UCSD-AML1 (cell line): ENCODE results near the gene DPP10.

Experiments used
- DNase-seq: peaks from one replicate; lab custom pipeline; 2025; ENCODE audit not compliant: unreplicated experiment; lab: John Stamatoyannopoulos, UW

The DPP10 gene

DNA sequence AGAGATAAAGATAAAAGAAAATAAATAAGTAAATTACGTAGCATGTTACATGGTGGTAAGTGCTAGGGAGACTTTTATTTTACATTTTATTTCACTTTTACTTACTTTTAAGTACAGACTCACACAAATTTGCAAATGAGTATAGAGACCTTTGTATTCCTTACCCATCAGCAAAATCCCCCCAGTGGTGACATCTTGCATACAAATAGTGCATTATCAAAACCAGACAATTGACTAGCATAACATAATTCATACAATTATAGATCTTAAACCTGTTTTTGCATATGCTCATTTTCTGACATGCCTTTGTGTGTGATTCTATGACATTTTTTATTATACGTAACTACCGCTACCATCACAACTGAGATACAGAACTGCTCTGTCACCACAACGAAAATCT lies 1099.4 kb downstream of the DPP10 start:
- DNase-seq: no peak

DNA sequence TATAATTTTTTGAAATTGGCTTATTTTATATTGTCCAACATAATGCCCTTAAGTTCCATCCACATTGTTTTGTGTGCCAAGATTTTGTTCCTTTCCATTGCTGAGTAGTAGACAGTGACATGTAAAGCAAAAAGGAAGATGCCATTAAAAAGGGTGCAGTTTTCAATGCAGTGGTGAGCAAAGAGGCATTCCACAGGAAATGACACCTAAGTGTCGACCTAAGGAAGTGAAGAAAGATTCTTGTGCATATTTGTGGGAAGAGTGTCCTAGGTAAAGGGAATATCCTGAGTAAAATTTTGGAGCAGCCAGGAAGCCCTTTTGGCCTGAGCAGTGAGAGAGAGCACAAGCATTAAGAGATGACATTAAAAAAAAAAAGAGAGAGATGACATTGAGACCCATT lies 1099.9 kb downstream of the DPP10 start:
- DNase-seq: no peak

DNA sequence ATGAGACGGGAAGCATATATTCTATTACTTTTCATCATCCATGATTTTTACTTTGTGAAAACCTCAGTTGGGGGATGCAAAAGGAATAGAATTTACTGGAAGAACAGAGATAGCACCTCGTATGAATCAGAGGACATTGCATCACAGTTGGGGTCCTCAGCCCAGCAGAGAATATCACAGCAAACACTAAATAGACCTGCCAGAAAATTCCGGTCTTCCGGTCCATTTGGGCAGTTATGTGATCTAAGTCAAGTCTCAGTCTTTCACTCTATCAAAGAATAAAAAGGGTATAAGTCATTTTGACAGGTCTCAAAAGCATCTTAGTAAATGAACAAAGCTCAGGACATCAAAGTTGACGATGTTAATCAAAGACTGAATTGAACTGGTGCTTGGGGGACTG lies 1100.6 kb downstream of the DPP10 start:
- no peak for DNase-seq

DNA sequence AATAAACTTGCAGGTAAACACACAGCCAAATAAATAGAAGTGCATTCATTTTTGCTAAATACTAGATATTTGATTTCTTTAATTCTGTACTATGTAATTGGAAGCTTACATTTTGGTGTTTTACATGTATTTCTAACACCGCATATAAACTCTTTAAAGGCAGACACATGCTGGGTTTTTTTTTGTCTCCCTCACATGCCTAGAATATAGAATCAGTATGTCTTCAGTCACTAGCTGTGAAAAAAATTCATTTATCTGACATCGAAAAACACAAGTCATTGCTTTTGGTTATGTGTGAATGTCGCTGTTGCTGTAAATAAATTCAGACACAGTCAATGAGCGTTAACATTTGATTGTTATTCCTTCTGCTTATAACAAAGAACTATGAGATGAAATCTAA lies 1101.0 kb downstream of the DPP10 start:
- DNase-seq: no peak

DNA sequence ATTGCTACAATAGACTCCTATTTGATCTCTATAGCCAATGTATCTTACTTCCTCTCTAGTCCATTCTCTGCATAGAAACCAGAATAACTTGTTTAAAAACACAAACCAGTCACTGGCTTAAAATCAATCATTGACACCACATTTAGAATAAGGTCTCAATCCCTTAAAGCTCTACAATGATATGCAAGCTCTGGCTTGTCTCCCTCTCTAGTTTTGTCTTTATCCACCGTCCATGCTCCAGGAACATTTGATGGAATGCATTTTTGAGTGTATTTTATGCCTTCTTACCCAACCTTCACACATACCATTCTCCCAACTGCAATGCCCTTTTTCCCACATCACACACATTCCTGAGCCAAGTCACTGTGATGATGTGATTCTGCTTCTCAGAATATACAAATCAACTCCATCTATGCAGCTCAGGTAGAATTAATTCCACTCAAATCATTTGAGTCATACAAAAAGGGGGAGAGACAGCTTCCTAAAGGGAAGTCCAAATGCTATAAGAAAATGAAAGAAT lies 1107.2 kb downstream of the DPP10 start:
- no peak for DNase-seq

DNA sequence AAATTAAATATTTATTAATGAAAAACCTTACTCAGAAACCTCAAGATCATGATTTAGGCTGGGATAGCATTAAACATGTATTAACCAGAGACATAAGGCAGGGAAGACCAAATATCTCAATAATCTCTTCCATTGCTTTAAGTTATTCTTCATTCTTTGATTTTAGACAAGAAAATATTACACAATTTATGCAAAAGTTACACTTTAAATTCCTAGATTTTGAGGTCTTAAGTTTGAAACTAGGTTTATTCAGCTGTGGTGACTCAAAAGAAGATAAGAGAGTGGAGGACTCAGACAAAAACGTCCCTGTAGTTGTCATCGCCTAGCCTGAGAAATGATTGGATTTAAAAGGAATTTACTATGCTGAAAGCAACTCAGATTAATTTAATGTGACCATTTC lies 1110.3 kb downstream of the DPP10 start:
- DNase-seq: no peak

DNA sequence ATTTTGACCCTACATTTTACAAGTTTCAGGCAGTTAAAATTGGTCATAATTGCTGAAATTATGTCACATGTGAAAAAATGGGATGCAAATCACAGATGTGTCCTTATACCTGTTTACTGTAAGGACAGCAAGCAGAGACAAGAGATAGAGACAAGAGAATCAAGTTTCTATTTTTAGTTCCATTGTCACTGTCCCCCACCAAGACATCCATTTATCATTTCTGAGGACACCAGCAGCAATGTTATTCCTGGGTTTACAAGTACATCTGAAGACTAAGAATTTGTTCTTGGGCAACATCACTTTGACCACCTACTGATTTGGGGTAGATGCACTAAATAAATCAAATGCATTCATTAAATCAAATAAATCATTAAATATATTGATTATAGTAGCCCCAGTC lies 1111.7 kb downstream of the DPP10 start:
- DNase-seq: no peak

DNA sequence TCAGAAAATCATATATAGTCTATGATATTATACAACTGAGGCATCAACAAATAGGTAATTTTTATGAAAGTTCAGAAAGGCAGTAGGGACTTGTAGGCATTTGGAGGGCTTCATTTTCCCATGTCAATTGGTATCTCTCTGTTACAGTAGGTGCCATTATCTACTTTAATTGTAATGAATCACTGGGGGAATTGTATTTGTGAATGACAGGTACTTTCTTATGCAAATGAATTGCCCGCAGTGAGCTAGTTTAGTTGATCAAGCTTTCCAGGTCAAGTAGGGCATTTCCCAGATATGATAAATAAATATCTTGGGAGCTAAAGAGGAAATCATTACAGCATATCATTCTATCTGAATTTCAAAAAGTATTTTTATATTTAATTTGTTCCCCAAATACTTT lies 1116.3 kb downstream of the DPP10 start:
- DNase-seq: no peak

DNA sequence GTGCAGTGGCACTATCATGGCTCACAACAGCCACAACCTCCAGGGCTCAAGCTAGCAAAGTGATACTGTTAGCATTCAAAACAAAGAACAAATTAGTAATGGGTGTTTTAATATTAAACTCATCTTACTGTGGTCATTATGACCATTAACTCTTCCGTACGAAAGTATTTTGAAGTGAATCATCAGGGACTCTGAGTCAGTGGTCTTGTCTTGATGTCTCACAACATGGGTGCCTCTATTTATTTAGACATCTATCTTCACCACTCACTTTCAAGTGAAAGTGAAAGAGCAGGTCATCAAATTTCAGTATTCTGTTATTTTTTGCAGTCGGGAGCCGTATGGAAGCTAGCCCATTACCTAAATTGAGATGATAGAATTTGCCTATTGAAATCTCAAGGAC lies 1118.2 kb downstream of the DPP10 start:
- DNase-seq: no peak

DNA sequence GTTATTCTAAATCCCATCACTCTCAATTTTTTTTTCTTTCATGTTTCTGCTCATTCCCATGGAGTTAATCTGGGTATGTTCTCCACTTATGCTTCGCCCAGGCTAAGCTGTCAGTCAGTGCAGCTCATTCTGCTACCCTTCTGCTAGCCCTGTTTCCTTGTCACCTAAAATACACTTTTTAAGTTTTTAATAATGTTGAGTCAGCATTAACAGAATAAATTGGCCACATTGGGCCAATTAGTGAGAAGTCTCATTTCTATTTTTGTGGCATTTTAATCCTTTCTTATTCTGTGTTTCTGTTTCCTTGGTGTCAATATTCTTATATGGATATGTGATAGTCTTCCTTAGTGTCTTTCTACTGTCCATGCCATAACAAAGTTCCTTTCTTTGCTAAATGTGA lies 1126.2 kb downstream of the DPP10 start:
- no peak for DNase-seq

DNA sequence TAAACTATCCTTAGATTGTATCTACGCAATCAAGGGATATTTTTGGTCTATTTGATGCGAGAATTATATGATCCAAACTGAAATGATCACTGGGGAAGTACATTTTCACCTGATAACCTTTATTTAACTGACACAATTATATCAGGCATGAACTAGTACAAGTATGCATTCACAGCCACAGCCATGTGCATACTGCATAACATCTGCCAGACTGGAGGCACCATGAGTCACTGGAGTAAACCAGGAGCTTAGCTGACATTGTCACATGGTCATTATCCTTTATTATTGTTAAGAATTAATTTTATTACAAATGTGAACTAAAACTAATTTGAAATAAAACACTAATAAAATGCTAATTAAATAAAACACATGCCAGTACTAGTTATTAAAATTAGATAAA lies 1127.1 kb downstream of the DPP10 start:
- DNase-seq: no peak

DNA sequence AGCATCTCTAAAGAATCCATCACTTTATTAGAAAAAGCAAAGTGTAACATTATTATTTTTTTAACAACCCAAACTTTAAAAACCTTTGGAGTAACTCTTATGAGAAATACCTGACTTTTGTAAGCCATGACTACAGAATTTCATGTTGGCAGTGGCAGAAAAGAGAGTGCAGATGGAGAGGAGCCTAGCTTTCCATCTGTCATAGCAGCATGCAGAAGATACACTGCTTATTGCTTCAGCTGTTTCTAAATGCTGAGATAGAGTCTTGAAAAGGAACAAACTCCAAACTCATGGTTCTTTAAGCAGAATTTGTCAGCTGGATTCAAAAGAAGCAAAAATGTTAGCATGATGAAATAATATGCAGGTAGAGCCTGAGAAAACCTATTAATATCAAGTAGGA lies 1130.3 kb downstream of the DPP10 start:
- no peak for DNase-seq

DNA sequence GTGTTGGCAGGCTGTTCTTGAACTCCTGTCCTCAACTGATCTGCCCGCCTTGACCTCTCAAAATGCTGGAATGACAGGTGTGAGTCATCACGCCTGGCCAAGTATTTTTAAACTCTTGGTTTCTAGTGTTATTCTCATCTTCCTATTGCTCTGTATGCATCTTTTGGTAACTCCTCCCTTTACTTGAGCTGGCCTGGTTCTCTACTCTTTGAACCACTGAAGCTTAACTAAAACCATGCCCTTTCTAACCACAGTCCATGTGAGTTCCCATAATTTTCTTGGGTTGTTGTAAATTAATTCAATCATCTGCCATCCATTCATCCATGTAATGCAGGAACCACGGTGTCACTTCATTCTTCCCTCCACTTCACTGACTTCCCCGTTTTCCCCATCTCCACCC lies 1131.3 kb downstream of the DPP10 start:
- DNase-seq: no peak

DNA sequence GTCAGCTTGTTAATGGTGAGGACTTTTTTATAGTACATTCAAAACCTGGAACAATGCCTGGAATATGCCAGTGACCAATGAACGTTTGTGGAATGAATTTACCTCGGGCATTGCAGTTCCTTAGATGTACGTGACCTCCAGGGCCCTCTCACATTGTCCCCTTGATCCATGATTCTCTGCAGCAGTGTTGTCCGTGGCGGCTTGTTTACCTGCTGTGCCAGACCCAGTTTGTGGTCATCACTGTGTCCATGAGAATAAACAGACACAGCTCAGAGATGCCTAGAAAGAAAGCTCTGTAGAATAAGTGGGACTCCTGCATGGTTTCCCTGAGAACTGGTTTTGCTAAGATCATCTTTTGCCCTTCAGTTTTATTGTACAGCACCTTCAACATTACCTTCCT lies 1132.2 kb downstream of the DPP10 start:
- DNase-seq: no peak

DNA sequence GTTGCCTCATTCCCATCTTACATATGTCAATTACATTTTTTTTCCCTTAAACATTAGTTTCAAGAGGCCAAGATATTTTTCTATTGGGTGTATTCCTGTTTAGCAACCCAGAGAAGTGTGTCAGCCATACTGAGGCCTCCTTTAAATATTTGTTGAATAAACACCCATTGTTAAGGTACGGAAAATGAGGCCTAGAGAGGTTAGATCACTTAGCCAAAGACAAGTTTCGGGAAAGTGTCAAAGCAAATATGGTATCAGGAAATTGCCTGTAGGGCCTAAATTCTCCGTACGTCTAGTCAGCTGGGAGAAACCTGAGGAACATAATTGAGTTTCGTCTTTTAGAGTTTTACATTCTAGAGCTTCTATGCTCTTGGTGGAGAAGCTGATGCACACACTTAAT lies 1138.3 kb downstream of the DPP10 start:
- no peak for DNase-seq

DNA sequence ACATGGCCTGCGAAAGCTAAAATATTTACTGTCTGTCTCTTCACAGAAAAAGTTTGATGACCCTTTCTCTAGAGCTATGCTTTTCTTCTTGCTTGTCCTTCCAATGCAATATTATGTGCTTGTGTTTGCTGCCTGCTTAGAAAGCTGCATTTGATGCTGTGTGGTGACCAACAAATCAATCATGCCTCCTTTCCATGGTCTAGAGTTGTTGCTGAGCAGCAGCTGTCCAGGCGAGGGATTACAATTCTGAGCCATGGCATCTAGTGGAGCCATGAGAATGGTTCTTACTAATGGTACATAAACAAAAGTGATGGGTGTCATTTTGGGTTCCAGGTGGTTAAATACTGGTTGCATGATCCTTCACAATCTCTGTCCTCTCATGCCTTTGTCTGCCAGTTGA lies 1142.1 kb downstream of the DPP10 start:
- DNase-seq: no peak

DNA sequence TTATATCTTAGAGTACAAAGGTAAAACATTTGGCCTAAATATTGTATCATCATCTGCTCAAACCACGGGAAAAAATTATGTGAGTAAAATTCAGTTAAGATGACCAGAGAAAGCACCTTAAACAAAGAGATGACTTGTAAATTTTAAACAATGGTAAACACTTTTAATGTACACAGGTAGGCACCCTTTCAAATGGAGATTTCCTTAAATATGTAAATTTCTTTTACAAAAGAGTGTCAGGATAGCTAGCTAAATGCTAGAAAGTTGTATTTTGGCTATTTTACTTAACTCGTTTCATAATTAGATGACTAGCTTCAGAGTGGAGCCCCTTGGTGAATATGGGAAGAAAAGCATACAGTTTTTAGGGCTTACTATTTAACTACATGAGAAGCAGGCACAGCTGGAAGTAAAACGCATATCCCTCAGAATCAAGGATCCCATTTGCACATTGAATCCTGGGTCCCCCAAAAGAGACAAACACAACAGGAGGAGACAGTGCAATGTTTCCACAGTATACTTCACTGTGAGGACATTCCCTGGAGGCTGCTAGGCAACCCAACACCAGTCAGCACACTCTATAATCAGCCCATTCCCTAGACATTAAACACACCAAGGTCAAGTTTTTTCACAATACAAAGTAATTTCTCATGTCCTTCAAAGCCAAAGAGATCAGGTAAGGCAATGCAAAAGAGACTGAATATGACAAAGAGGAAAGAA lies 1154.4 kb downstream of the DPP10 start:
- no peak for DNase-seq

DNA sequence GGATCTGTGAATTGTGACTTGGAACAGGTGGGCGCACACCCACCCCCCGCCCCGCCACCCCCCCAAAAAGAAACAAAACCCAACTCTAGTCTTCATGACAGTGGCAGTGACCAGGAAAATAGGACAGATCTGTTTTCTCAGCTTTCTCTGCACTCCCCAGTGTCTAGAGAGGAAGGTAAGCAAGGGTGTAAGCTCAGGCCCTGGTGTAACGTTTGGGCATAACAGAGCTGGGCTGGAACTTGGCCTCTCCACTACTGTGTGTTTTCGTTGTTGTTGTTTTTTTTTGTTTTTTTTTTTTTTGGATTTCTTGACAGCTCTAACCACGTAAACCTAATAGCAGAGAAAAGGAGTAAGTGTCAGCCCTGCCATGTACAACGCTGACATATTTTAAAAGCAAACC lies 1160.8 kb downstream of the DPP10 start:
- no peak for DNase-seq

DNA sequence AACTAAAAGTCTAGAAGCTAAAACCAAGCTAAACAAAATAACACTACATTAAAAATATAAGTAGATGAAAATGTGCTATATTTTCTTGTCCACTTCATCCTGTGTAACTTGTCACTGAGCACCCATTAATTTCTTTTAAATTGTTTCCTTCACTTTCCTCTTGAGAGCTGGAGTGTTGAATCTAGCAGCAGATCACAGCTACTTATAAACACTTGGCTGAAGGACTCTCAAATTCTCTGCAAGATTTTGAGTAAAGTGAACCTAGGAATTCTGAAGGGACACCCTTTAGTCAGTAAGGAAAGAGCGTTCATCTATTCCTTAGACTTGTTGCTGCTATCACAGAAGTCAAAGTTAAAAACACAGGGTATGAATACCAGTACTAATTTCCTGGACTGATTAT lies 1163.9 kb downstream of the DPP10 start:
- DNase-seq: no peak

DNA sequence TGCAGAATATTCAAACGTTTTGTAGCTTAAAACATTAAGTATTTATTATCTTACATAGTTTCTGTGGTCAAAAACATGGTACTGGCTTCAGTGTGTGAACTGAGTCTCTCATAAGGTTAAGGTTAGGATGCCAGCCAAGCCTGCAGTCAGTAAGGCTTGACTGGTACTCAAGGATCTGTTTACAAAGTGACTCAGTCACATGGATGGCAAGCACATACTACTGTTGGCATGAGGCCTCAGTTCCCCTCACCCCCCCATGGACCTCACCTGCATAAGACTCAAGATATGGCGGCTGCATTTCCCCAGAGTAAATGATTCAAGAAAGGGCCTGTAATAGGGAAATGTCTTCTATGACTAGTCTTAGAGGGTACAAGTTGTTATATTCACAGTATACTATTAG lies 1167.5 kb downstream of the DPP10 start:
- DNase-seq: no peak

DNA sequence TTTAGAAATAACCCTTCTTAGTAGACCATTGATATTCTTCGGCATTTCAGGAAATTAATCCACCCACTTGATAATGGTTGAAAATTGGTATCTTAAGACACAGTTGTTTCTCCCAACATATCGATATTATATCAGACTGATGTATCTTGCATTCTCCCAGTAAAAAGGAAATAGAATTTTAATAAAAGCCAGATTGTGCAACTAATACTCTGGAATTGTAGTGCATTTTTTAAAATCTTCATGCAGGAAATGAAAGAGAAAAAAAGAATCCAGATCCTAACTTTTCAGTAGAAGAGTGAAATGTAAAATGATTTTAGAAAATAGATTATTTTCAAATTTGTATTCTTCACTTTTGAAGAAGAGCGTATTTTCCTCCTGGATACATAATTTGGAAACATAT lies 1168.4 kb downstream of the DPP10 start:
- DNase-seq: no peak

DNA sequence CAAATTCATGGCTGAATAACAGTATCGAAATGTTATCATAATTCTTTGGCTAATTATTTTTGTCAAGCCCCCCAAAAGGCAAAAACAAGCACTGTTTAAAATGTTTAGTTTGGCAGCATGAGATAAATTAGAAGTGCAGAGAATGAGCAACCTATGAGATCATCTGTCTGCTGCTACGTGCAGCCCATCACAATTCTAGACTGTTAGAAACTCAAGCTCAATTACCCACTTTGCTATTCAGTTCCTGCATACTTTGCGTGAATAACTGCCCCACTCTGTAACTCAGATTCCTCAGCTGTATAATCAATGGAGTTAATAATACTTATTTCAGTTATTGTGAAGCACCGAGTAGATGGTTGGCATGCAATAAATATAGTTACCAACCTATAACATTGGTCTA lies 1181.9 kb downstream of the DPP10 start:
- DNase-seq: no peak

DNA sequence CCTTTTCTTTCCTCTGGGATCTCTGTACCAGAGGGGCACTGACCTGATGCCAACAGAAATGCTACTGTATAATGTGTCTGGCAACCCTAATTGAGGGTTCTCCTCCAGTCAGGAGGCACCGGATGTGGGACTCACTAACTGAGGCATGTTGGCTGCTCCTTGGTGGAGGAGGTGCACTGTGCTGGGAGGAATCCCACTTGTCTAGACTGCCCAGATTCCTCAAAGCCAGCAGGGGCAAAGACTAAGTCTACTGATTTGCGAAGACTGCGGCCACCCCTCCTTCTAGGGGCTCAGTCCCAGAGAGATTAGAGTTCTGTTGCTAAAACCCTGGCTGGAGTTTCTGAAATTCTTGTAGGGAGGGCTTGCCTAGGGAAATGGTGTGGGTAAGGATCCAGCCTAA lies 1192.1 kb downstream of the DPP10 start:
- no peak for DNase-seq
